ENCODE measurements around the gene EFCAB11.

EFCAB11 gene

DNA sequence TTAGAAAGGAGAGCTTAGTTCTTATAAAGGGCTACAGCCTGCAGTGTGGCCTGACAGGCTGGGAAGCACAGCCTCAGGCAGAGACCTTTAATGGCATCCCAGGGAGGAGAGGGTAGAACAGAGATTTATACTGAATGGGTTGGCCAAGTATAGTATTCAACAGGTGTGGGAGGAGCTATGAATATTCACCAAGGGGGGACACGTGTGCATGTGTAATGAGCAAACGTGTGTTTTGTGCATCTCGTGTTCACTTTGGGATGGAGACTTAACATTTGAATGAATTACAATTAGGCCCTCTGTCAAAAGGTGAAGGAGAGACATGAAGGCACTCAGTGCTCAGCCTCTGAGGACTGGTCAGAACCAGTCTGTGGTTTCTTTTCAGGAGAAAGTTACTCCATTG lies 6.4 kb upstream of the EFCAB11 start:
- DNase-seq (ENCODE audit: low read depth in 1 of 2, low spot score in 1 of 2): no peak
- no peaks in the 10 kb centered on the region for H3K27me3 ChIP-seq (ENCODE audit: insufficient read depth, poor library complexity, severe bottlenecking)
- H3K4me3 ChIP-seq (replicated peaks; ENCODE audit: insufficient read depth, low read length): no peak overlapping the region
- no peak for TF ChIP-seq SPI1 (IDR thresholded peaks at IDR 0.05; ENCODE audit: borderline replicate concordance, low read depth)
- no peak for TF ChIP-seq POLR2AphosphoS5 (IDR thresholded peaks at IDR 0.05; ENCODE audit: low read depth)
- TF ChIP-seq GABPA (IDR thresholded peaks at IDR 0.05; ENCODE audit: low read depth): no peak
- TF ChIP-seq, protein P1, sequence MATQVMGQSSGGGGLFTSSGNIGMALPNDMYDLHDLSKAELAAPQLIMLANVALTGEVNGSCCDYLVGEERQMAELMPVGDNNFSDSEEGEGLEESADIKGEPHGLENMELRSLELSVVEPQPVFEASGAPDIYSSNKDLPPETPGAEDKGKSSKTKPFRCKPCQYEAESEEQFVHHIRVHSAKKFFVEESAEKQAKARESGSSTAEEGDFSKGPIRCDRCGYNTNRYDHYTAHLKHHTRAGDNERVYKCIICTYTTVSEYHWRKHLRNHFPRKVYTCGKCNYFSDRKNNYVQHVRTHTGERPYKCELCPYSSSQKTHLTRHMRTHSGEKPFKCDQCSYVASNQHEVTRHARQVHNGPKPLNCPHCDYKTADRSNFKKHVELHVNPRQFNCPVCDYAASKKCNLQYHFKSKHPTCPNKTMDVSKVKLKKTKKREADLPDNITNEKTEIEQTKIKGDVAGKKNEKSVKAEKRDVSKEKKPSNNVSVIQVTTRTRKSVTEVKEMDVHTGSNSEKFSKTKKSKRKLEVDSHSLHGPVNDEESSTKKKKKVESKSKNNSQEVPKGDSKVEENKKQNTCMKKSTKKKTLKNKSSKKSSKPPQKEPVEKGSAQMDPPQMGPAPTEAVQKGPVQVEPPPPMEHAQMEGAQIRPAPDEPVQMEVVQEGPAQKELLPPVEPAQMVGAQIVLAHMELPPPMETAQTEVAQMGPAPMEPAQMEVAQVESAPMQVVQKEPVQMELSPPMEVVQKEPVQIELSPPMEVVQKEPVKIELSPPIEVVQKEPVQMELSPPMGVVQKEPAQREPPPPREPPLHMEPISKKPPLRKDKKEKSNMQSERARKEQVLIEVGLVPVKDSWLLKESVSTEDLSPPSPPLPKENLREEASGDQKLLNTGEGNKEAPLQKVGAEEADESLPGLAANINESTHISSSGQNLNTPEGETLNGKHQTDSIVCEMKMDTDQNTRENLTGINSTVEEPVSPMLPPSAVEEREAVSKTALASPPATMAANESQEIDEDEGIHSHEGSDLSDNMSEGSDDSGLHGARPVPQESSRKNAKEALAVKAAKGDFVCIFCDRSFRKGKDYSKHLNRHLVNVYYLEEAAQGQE (IDR thresholded peaks at IDR 0.05; ENCODE audit: insufficient replicate concordance, low read depth): no peak
- TF ChIP-seq CTCF (IDR thresholded peaks at IDR 0.05; ENCODE audit: insufficient read depth, low read length): no peak
- H3K27ac ChIP-seq (replicated peaks): no peak overlapping the region

GRCh38 chr14:89959853-89960445 lies 5.4 kb upstream of the EFCAB11 start:
- H3K27me3 ChIP-seq (ENCODE audit: insufficient read depth, poor library complexity, severe bottlenecking): no peaks in the 10 kb centered on the region
- no peak overlapping the region for H3K27ac ChIP-seq (replicated peaks)
- no peak for TF ChIP-seq POLR2AphosphoS5 (IDR thresholded peaks at IDR 0.05; ENCODE audit: low read depth)
- DNase-seq (ENCODE audit: low read depth in 1 of 2, low spot score in 1 of 2): no peak
- H3K4me3 ChIP-seq (replicated peaks; ENCODE audit: insufficient read depth, low read length): no peak overlapping the region

- Histone ChIP-seq H3K27me3 (ENCODE audit: insufficient read depth, poor library complexity, severe bottlenecking) (no peaks in the 10 kb centered on the region), H3K4me3 (replicated peaks; ENCODE audit: insufficient read depth, low read length) (no peak overlapping the region), H3K27ac (replicated peaks) (no peak overlapping the region)
- no peak for DNase-seq (ENCODE audit: low read depth in 1 of 2, low spot score in 1 of 2)
- no peak for TF ChIP-seq GABPA (IDR thresholded peaks at IDR 0.05; ENCODE audit: low read depth)
- no peak for TF ChIP-seq SPI1 (IDR thresholded peaks at IDR 0.05; ENCODE audit: borderline replicate concordance, low read depth)
Measured at GRCh38 chr14:89958966-89959365, 4.4 kb upstream of the EFCAB11 start.

GRCh38 chr14:89957791-89958190 lies 3.3 kb upstream of the EFCAB11 start:
- no peak overlapping the region for H3K4me3 ChIP-seq (replicated peaks; ENCODE audit: insufficient read depth, low read length)
- TF ChIP-seq CTCF (IDR thresholded peaks at IDR 0.05; ENCODE audit: insufficient read depth, low read length): no peak
- no peak for DNase-seq (ENCODE audit: low read depth in 1 of 2, low spot score in 1 of 2)

GRCh38 chr14:89957376-89957775 lies 2.8 kb upstream of the EFCAB11 start:
- H3K27ac ChIP-seq (replicated peaks): no peak overlapping the region
- H3K4me3 ChIP-seq (replicated peaks; ENCODE audit: insufficient read depth, low read length): no peak overlapping the region
- H3K27me3 ChIP-seq (ENCODE audit: insufficient read depth, poor library complexity, severe bottlenecking): no peaks in the 10 kb centered on the region
- no peak for TF ChIP-seq GABPA (IDR thresholded peaks at IDR 0.05; ENCODE audit: low read depth)
- no peak for TF ChIP-seq SPI1 (IDR thresholded peaks at IDR 0.05; ENCODE audit: borderline replicate concordance, low read depth)
- TF ChIP-seq, protein P1 (IDR thresholded peaks at IDR 0.05; ENCODE audit: insufficient replicate concordance, low read depth): no peak
- no peak for TF ChIP-seq POLR2AphosphoS5 (IDR thresholded peaks at IDR 0.05; ENCODE audit: low read depth)
- TF ChIP-seq CTCF (IDR thresholded peaks at IDR 0.05; ENCODE audit: insufficient read depth, low read length): no peak
- DNase-seq (ENCODE audit: low read depth in 1 of 2, low spot score in 1 of 2): no peak

More at GRCh38 chr14:89957791-89958190, 3.3 kb upstream of the EFCAB11 start:
- H3K27me3 ChIP-seq (ENCODE audit: insufficient read depth, poor library complexity, severe bottlenecking): no peaks in the 10 kb centered on the region
- H3K27ac ChIP-seq (replicated peaks): no peak overlapping the region
